ENCODE measurements around the gene RB1. TPM values are rescaled to one million over a fixed set of nuclear protein-coding genes. Genes with fewer than 3 reads are reported as not detected.

RB1 gene
- total RNA-seq, 1 donor from 2014 or later, result 34.0 TPM

GRCh38 chr13:48478391-48478790 is 174.8 kb downstream of the RB1 start:
- no peak for TF ChIP-seq CTCF (IDR thresholded peaks at IDR 0.05; ENCODE audit: unreplicated experiment)
- Mint-ChIP-seq H3K4me3 (ENCODE audit: low read depth) (no peak overlapping the region), H3K36me3 (ENCODE audit: insufficient read depth) (peaks cover 4% of the 10 kb centered on the region), H3K9me3 (ENCODE audit: low read depth) (no peaks in the 10 kb centered on the region), H3K27me3 (no peaks in the 10 kb centered on the region), H3K27ac (no peak overlapping the region), H3K4me1 (ENCODE audit: low read depth) (peaks cover 3% of the 10 kb centered on the region)
- no peak for DNase-seq (ENCODE audit: low spot score, unreplicated experiment)

- no peak for TF ChIP-seq CTCF (IDR thresholded peaks at IDR 0.05; ENCODE audit: unreplicated experiment)
- DNase-seq (ENCODE audit: low spot score, unreplicated experiment), result no peak
- Mint-ChIP-seq H3K4me1 (ENCODE audit: low read depth) (peaks cover 3% of the 10 kb centered on the region), H3K27me3 (no peaks in the 10 kb centered on the region), H3K36me3 (ENCODE audit: insufficient read depth) (peaks cover 20% of the 10 kb centered on the region), H3K9me3 (ENCODE audit: low read depth) (peaks cover 7% of the 10 kb centered on the region), H3K27ac (no peak overlapping the region), H3K4me3 (ENCODE audit: low read depth) (no peak overlapping the region)
Observed at GRCh38 chr13:48483575-48483974, 180.0 kb downstream of the RB1 start.

GRCh38 chr13:48485432-48485831 is 181.9 kb downstream of the RB1 start:
- H3K27ac Mint-ChIP-seq, result no peak overlapping the region
- no peak for DNase-seq (ENCODE audit: low spot score, unreplicated experiment)
- H3K27me3 Mint-ChIP-seq, result no peaks in the 10 kb centered on the region
- peaks cover 3% of the 10 kb centered on the region for H3K4me1 Mint-ChIP-seq (ENCODE audit: low read depth)
- H3K9me3 Mint-ChIP-seq (ENCODE audit: low read depth), result peaks cover 7% of the 10 kb centered on the region
- TF ChIP-seq CTCF (IDR thresholded peaks at IDR 0.05; ENCODE audit: unreplicated experiment), result no peak
- peaks cover 23% of the 10 kb centered on the region for H3K36me3 Mint-ChIP-seq (ENCODE audit: insufficient read depth)
- no peak overlapping the region for H3K4me3 Mint-ChIP-seq (ENCODE audit: low read depth)

GRCh38 chr13:48486362-48486761 is 182.8 kb downstream of the RB1 start:
- H3K4me1 Mint-ChIP-seq (ENCODE audit: low read depth), result peaks cover 3% of the 10 kb centered on the region
- no peaks in the 10 kb centered on the region for H3K27me3 Mint-ChIP-seq
- no peak for TF ChIP-seq CTCF (IDR thresholded peaks at IDR 0.05; ENCODE audit: unreplicated experiment)
- H3K36me3 Mint-ChIP-seq (ENCODE audit: insufficient read depth), result peaks cover 23% of the 10 kb centered on the region
- H3K27ac Mint-ChIP-seq, result no peak overlapping the region
- H3K9me3 Mint-ChIP-seq (ENCODE audit: low read depth), result peaks cover 7% of the 10 kb centered on the region
- H3K4me3 Mint-ChIP-seq (ENCODE audit: low read depth), result no peak overlapping the region
- DNase-seq (ENCODE audit: low spot score, unreplicated experiment), result no peak

- Mint-ChIP-seq H3K4me1 (ENCODE audit: low read depth) (peaks cover 3% of the 10 kb centered on the region), H3K4me3 (ENCODE audit: low read depth) (no peak overlapping the region), H3K9me3 (ENCODE audit: low read depth) (peaks cover 7% of the 10 kb centered on the region), H3K27ac (no peak overlapping the region), H3K27me3 (no peaks in the 10 kb centered on the region), H3K36me3 (ENCODE audit: insufficient read depth) (peaks cover 23% of the 10 kb centered on the region)
- TF ChIP-seq CTCF (IDR thresholded peaks at IDR 0.05; ENCODE audit: unreplicated experiment), result no peak
- no peak for DNase-seq (ENCODE audit: low spot score, unreplicated experiment)
Observed at GRCh38 chr13:48486836-48487235, 183.3 kb downstream of the RB1 start.
